Neural cell (in vitro differentiated cells): ENCODE results near the gene CWC27. TPM values are rescaled to one million over a fixed set of nuclear protein-coding genes. Genes with fewer than 3 reads are reported as not detected.

ENCODE experiments used
- H2AFZ ChIP-seq: fragments of 200-600, 300-800 bp; sonication (generic), shearing (Covaris generic); 2 replicates; pipeline ENCODE4 v1.6.0; 2014; ENCODE audit warnings: low read depth, mild to moderate bottlenecking, antibody characterized with exemption, low read length, moderate library complexity
- H3F3A ChIP-seq: fragments of 200-600 bp; shearing (Covaris generic); 2 replicates; pipeline ENCODE4 v1.6.1; 2016; ENCODE audit warnings: mild to moderate bottlenecking, moderate library complexity, mixed read lengths, antibody characterized with exemption, low read length; ENCODE audit not compliant: insufficient read depth, poor library complexity, severe bottlenecking
- H3K27ac ChIP-seq: fragments of 200-600, 300-800 bp; sonication (generic), shearing (Covaris generic); 2 replicates; pipeline ENCODE4 v1.5.1; 2014; ENCODE audit warnings: mild to moderate bottlenecking, low read length, moderate library complexity
- H3K27me3 ChIP-seq: fragments of 300-800, 200-600 bp; sonication (generic), shearing (Covaris generic); 2 replicates; pipeline ENCODE4 v1.6.0; 2014; ENCODE audit warnings: mild to moderate bottlenecking, low read depth, low read length, moderate library complexity; ENCODE audit not compliant: insufficient read depth
- H3K36me3 ChIP-seq: fragments of 300-800, 200-600 bp; sonication (generic), shearing (Covaris generic); 2 replicates; pipeline ENCODE4 v1.5.1; 2014; ENCODE audit warnings: mild to moderate bottlenecking, antibody characterized with exemption, low read length, moderate library complexity; ENCODE audit not compliant: insufficient read depth
- H3K4me2 ChIP-seq: fragments of 300-800, 200-600 bp; sonication (generic), shearing (Covaris generic); 2 replicates; pipeline ENCODE4 v1.6.0; 2014; ENCODE audit warnings: mild to moderate bottlenecking, low read length
- H3K4me3 ChIP-seq: fragments of 300-800, 200-600 bp; sonication (generic), shearing (Covaris generic); 2 replicates; pipeline ENCODE4 v1.5.1; 2014; ENCODE audit warnings: mild to moderate bottlenecking, low read length, moderate library complexity
- H3K79me2 ChIP-seq: fragments of 200-600 bp; shearing (Covaris generic); replicated peaks from 2 replicates; pipeline ENCODE4 v1.6.0; 2014; ENCODE audit warnings: mild to moderate bottlenecking, low read length, moderate library complexity; ENCODE audit not compliant: insufficient read depth
- H3K9ac ChIP-seq: fragments of 300-800, 200-600 bp; sonication (generic), shearing (Covaris generic); 2 replicates; pipeline ENCODE4 v1.6.1; 2016; ENCODE audit warnings: mild to moderate bottlenecking, low read length, mixed read lengths
- H3K9me2 ChIP-seq: fragments of 200-600 bp; shearing (Covaris generic); 2 replicates; pipeline ENCODE4 v1.6.1; 2016; ENCODE audit warnings: mild to moderate bottlenecking, low read length, mixed read lengths; ENCODE audit not compliant: insufficient read depth
- H3K9me3 ChIP-seq: fragments of 200-600, 300-800 bp; sonication (generic), shearing (Covaris generic); 2 replicates; pipeline ENCODE4 v1.6.1; 2016; ENCODE audit warnings: mild to moderate bottlenecking, mixed run types, low read length, moderate library complexity, mixed read lengths
- H4K20me1 ChIP-seq: fragments of 200-600 bp; shearing (Covaris generic); 2 replicates; pipeline ENCODE4 v1.6.1; 2016; ENCODE audit warnings: mild to moderate bottlenecking, mixed run types; ENCODE audit not compliant: insufficient read depth
- CTCF ChIP-seq: fragments of 450-650 bp; IDR thresholded peaks from 2 replicates; pipeline ENCODE4 v1.5.1; 2014; ENCODE audit warnings: antibody characterized with exemption, mild to moderate bottlenecking, moderate library complexity; ENCODE audit not compliant: poor library complexity, severe bottlenecking
- EP300 ChIP-seq: fragments of 450-650 bp; conservative IDR thresholded peaks from 2 replicates; pipeline ENCODE4 v1.6.1; 2014; ENCODE audit warnings: antibody characterized with exemption, mild to moderate bottlenecking, moderate library complexity; ENCODE audit not compliant: poor library complexity, severe bottlenecking
- EZH2 ChIP-seq: fragments of 200-600, 300-800 bp; shearing (Covaris generic), sonication (generic); IDR thresholded peaks from 2 replicates; pipeline ENCODE4 v1.6.1; 2014; ENCODE audit warnings: antibody characterized with exemption, low read length, borderline replicate concordance, mild to moderate bottlenecking; ENCODE audit not compliant: insufficient read depth, poor library complexity, severe bottlenecking
- MXI1 ChIP-seq: fragments of 450-650 bp; conservative IDR thresholded peaks from 2 replicates; pipeline ENCODE4 v1.6.1; 2014; ENCODE audit warnings: antibody characterized with exemption, mild to moderate bottlenecking; ENCODE audit not compliant: poor library complexity, severe bottlenecking
- RAD21 ChIP-seq: fragments of 450-650 bp; conservative IDR thresholded peaks from 2 replicates; pipeline ENCODE4 v1.6.1; 2014; ENCODE audit warnings: antibody characterized with exemption, mild to moderate bottlenecking, moderate library complexity
- REST ChIP-seq: IDR thresholded peaks from 2 replicates; pipeline ENCODE4 v1.6.1; 2012; ENCODE audit warnings: borderline replicate concordance
- SMC3 ChIP-seq: fragments of 450-650 bp; conservative IDR thresholded peaks from 2 replicates; pipeline ENCODE4 v1.6.1; 2014; ENCODE audit warnings: antibody characterized with exemption, mild to moderate bottlenecking, moderate library complexity; ENCODE audit not compliant: poor library complexity
- TAF1 ChIP-seq: IDR thresholded peaks from 2 replicates; pipeline ENCODE4 v1.6.1; 2012; ENCODE audit warnings: low read depth
- polyA plus RNA-seq: library from polyadenylated mRNA; depleted of rRNA; stranded (reverse); fragments of >200 nt; gene quantifications from 2 replicates; pipeline ENCODE4 v1.2.3, GENCODE V29; 2014

Gene CWC27
- polyA plus RNA-seq, 1 donor from 2014 or later, result 26.2 TPM

- Histone ChIP-seq H3K27ac (no peak overlapping the region), H3F3A (no peaks in the 10 kb centered on the region), H3K4me2 (no peak overlapping the region), H3K9ac (no peak overlapping the region), H4K20me1 (no peaks in the 10 kb centered on the region), H3K9me2 (no peaks in the 10 kb centered on the region), H3K4me3 (no peak overlapping the region), H3K27me3 (no peaks in the 10 kb centered on the region), H3K9me3 (no peaks in the 10 kb centered on the region), H2AFZ (no peak overlapping the region), H3K36me3 (no peaks in the 10 kb centered on the region), H3K79me2 (peaks cover 24% of the 10 kb centered on the region)
- TF ChIP-seq REST, result no peak
- TF ChIP-seq TAF1, result no peak
- no peak for TF ChIP-seq EP300
- no peak for TF ChIP-seq MXI1
- TF ChIP-seq RAD21, result no peak
- TF ChIP-seq SMC3, result no peak
- TF ChIP-seq EZH2, result no peak
- TF ChIP-seq CTCF, result no peak
Observed at GRCh38 chr5:64754066-64754465, 14.7 kb upstream of the CWC27 start.

- Histone ChIP-seq H3K9me3 (no peaks in the 10 kb centered on the region), H3K9me2 (no peaks in the 10 kb centered on the region), H2AFZ (no peak overlapping the region), H3K4me2 (no peak overlapping the region), H4K20me1 (no peaks in the 10 kb centered on the region), H3K27ac (no peak overlapping the region), H3F3A (no peaks in the 10 kb centered on the region), H3K9ac (no peak overlapping the region), H3K27me3 (no peaks in the 10 kb centered on the region), H3K36me3 (no peaks in the 10 kb centered on the region), H3K4me3 (peak overlapping the region; percentile 44), H3K79me2 (peaks cover 28% of the 10 kb centered on the region)
- TF ChIP-seq EZH2 (no peak), REST (no peak)
Observed at GRCh38 chr5:64758901-64759300, 9.8 kb upstream of the CWC27 start.
